AG09319 (cell line): ENCODE measurements around the gene SSB.
"Not testable (repeated sequence)": the region's sequence is repeated elsewhere in the genome, so short reads cannot be mapped to it uniquely, and the experiment has no call there.

Source experiments
- DNase-seq: peaks from one replicate; pipeline ENCODE4 v3.0.0-alpha.2; 2010; ENCODE audit warnings: low read depth; ENCODE audit errors: extremely low read depth
- CTCF ChIP-seq: IDR thresholded peaks from 2 replicates; pipeline ENCODE4 v1.5.1; 2011; ENCODE audit warnings: low read depth, mild to moderate bottlenecking, inconsistent platforms, low read length, moderate library complexity

The SSB gene

GRCh38 chr2:169798718-169799592, at the start of gene SSB:
TSS of gene SSB (plus strand) at chr2:169798871. CDS start at chr2:169800961, 2,090 bp downstream.
- peak; percentile 81 for DNase-seq
- TF ChIP-seq CTCF = no peak

GRCh38 chr2:169752752-169753151, 45.9 kb upstream of the SSB start:
- DNase-seq = no peak
- no peak for TF ChIP-seq CTCF

- TF ChIP-seq CTCF = no peak
- no peak for DNase-seq
Measured at GRCh38 chr2:169755083-169755870, 43.4 kb upstream of the SSB start.

GRCh38 chr2:169756342-169756741, 42.3 kb upstream of the SSB start:
- DNase-seq = no peak
- no peak for TF ChIP-seq CTCF

- DNase-seq = no peak
- TF ChIP-seq CTCF = no peak
Measured at GRCh38 chr2:169757356-169757755, 41.3 kb upstream of the SSB start.

- DNase-seq = no peak
- no peak for TF ChIP-seq CTCF
Measured at GRCh38 chr2:169757778-169758177, 40.9 kb upstream of the SSB start.

GRCh38 chr2:169759987-169760386, 38.7 kb upstream of the SSB start:
- no peak for DNase-seq
- TF ChIP-seq CTCF = no peak

- DNase-seq = not testable (repeated sequence)
Measured at GRCh38 chr2:169760798-169761197, 37.9 kb upstream of the SSB start.
